ENCODE data around the gene TRIM50.
"Not testable (repeated sequence)": the region's sequence is repeated elsewhere in the genome, so short reads cannot be mapped to it uniquely, and the experiment has no call there.

Gene TRIM50

DNA sequence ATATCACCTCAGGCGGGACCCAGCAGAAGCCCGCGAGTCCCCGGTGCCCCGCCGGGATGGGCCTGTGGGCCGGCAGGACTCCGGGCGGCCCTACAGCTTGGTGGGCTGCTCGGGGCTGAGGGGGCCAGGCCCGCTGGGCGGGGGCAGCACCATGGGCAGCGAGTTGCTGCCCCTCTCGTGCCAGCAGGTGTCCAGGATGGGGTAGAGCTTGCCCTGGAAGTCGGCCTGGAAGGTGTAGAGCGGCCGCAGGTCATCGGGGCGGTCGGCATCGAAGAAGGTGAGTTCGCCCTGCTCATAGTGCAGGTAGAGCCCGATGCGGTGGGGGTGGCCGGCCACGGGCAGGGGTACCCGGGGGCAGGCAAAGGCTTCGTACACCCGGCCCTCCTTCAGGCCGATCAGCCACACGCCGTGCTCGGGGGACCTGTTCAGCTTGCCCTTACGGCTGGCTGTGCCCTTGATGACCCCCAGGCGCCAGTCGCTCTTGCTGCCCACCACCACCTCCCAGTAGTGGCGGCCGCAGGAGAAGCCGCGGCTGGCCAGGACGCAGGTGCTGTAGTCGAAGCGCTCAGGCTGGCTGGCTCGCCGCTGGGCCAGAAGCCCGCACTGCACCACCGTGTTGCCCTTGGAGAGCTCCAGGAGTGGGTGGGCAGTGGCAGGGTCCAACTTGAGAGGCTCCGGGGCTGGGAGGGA, 14.9 kb downstream of the TRIM50 start:
- no peak for DNase-seq

GRCh38 chr7:73311421-73311820, 16.5 kb downstream of the TRIM50 start:
- DNase-seq = not testable (repeated sequence)

- peak; percentile 93 for DNase-seq
Observed at GRCh38 chr7:73308665-73309214, 19.1 kb downstream of the TRIM50 start, which contains the start of gene NSUN5. Gene NSUN5 (minus strand): TSS chr7:73308826. CDS start chr7:73308790, 36 bp downstream.

DNA sequence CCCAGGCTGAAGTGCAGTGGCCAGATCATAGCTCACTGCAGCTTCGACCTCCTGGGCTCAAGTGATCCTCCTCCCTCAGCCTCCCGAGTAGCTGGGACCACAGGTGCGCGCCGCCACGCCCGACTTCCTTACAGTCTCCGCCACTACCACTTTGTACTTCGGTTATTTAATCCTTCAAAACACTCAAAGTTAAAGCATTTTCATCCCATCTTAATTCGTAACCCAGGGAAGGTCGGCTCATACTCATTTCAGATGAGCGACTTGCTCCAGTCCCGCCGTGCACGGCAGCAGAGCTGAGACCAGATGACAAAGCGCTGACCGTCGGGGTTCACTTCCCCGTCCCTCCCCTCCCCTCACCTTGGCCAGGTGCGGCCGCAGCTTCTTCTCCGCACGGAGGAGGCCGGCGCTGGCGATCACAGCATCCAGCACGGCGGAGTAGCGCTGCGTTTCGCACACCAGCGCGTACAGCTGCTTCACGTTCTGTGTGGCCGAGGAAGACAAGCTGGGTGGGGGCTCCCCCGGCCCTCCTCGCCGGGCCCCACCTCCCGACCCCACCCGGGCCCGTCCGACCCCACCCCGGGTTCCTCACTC, 19.7 kb downstream of the TRIM50 start:
- DNase-seq = no peak

- DNase-seq = no peak
Observed at GRCh38 chr7:73307436-73307835, 20.4 kb downstream of the TRIM50 start.

DNA sequence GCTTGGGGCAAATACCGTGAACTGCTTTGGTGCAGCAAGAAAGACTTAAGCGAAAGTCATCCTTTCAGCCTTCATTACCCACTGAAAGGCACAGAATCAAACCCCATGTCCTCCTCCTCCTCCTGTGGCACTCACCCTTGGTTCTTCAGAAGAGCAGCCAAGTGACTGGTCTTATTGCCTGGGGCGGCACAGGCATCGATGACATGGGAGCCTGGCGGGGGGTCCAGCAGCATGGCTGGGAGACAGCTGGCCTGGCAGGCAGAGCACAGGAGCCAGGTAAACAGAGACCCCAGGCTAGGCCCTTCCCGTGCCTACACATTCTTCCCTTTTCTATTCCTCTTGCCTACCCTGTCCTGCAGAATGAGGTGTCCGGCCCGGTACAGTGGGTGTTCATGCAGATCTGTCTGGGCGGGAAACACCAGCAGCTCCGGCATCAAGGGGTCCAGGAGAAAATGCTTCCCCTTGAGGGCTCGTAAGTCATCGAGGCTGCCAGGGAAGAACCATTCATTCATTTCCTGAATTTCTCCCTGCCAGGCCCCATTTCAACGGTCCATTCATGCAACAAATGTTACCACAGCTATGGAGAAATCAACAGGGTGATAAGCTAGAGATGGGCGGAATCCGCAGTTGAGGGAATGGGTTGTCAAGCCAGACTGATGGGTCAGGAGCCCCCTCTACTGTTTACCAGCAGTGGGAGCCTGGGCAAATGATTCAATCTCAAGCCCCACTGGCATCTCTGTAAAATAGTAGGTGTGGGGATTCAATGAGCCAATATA, 23.1 kb downstream of the TRIM50 start:
- DNase-seq = not testable (repeated sequence)

GRCh38 chr7:73304071-73304470, 23.8 kb downstream of the TRIM50 start:
- no peak for DNase-seq

- no peak for DNase-seq
Observed at GRCh38 chr7:73303546-73303945, 24.3 kb downstream of the TRIM50 start.

- not testable (repeated sequence) for DNase-seq
Observed at GRCh38 chr7:73302846-73303245, 25.0 kb downstream of the TRIM50 start.

GRCh38 chr7:73301108-73301507, 26.8 kb downstream of the TRIM50 start:
- DNase-seq = not testable (repeated sequence)

GRCh38 chr7:73299812-73300211, 28.1 kb downstream of the TRIM50 start:
- not testable (repeated sequence) for DNase-seq

DNA sequence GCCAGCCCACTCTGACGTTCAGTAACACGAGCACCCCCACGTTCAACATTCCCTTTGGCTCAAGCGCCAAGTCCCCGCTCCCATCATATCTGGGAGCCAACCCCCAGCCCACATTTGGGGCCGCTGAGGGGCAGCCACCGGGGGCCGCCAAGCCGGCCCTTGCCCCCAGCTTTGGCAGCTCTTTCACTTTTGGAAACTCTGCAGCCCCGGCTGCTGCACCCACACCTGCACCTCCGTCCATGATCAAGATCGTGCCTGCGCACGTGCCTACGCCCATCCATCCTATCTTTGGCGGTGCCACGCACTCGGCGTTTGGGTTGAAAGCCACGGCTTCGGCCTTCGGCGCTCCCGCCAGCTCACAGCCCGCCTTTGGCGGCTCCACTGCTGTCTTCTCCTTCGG, 30.2 kb downstream of the TRIM50 start:
- DNase-seq = not testable (repeated sequence)

DNA sequence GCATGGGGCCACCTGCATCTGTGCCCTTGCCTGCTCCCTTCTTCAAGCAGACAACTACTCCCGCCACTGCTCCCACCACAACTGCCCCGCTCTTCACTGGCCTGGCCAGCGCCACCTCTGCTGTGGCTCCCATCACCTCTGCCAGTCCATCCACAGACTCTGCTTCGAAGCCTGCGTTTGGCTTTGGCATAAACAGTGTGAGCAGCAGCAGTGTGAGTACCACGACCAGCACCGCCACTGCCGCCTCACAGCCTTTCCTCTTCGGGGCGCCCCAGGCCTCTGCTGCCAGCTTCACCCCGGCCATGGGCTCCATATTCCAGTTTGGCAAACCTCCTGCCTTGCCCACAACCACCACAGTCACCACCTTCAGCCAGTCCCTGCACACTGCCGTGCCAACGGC, 30.6 kb downstream of the TRIM50 start:
- DNase-seq = not testable (repeated sequence)

DNA sequence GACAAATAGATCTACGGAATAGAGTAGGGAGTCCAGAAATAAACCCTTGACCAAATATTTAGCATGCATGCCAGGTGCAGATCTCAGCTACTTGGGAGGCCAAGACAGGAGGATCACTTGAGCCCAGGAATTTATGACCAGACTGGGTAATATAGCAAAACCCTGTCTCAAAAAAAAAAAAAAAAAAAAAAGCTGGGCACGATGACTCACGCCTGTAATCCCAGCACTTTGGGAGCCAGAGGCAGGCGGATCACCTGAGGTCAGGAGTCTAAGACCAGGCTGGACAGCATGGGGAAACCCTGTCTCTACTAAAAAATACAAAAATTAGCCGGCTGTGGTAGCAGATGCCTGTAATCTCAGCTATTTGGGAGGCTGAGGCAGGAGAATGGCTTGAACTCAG, 50.7 kb downstream of the TRIM50 start:
- not testable (repeated sequence) for DNase-seq

DNA sequence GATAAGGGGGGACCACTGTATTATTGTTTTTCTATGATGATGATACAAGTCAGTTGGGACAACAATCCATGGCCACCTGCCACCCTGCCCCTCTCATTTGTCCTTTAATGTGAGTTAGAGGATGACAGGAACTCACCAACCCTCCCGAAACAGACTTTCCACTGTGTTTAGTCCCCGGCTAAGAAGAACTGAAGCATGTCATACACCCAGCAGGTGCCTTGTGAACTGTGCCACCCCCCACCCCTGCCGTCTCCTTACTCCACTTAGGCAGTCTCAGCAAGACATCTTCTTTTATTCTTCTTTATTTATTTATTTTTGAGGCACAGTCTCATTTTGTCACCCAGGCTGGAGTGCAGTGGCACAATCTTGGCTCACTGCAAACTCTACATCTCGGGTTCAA, 60.1 kb downstream of the TRIM50 start:
- not testable (repeated sequence) for DNase-seq

GRCh38 chr7:73266719-73267368, 61.0 kb downstream of the TRIM50 start:
- not testable (repeated sequence) for DNase-seq

Measured in stimulated activated CD4-positive, alpha-beta T cell treated with anti-CD3 and anti-CD28 coated beads, Interleukin-1b, Interleukin-23, amount 100 ng/mL, for 48 hours (primary cell).